HG03135 (cell line): ENCODE results near the gene ERFE.
"Not testable (repeated sequence)": the region's sequence is repeated elsewhere in the genome, so short reads cannot be mapped to it uniquely, and the experiment has no call there.

Source experiments
- ATAC-seq: cut with Tn5 transposase; IDR thresholded peaks from one replicate; pipeline ENCODE4 v1.9.1; 2021; ENCODE audit warnings: mild to moderate bottlenecking, moderate library complexity; ENCODE audit not compliant: unreplicated experiment

Gene ERFE, protein sequence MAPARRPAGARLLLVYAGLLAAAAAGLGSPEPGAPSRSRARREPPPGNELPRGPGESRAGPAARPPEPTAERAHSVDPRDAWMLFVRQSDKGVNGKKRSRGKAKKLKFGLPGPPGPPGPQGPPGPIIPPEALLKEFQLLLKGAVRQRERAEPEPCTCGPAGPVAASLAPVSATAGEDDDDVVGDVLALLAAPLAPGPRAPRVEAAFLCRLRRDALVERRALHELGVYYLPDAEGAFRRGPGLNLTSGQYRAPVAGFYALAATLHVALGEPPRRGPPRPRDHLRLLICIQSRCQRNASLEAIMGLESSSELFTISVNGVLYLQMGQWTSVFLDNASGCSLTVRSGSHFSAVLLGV

DNA sequence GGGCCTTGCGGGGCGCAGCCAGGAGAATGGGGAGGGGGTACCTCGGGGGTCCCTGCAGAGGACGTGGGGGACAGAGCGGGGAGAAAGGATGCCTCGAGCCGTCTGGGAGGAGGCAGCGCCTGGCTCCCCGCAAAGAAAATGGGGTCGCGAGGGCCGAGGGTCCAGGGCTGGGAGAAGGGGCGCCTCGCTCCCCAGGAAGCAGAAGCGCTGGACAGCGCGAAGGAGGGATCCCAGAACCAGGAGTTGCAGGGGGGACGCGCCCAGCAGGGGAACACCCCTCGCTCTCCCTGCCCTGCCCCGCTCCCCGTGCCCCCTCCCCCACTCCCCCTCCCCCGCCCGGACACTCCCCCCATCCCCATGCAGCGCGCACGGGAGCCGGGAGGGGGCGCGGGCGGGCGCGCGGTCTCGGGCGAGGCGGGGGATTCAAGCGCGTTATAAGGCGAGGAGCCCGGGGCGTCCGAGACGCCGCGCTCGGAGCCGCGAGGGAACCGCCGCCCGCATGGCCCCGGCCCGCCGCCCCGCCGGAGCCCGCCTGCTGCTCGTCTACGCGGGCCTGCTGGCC lies at the start of gene ERFE:
Gene ERFE, plus strand, starts transcription at position 462 of the 562 bp plus-strand sequence. Its CDS starts 38 bp downstream, at position 500.
- no peak for ATAC-seq

- ATAC-seq, result no peak
Observed at GRCh38 chr2:238113611-238114010, 45.2 kb upstream of the ERFE start.

DNA sequence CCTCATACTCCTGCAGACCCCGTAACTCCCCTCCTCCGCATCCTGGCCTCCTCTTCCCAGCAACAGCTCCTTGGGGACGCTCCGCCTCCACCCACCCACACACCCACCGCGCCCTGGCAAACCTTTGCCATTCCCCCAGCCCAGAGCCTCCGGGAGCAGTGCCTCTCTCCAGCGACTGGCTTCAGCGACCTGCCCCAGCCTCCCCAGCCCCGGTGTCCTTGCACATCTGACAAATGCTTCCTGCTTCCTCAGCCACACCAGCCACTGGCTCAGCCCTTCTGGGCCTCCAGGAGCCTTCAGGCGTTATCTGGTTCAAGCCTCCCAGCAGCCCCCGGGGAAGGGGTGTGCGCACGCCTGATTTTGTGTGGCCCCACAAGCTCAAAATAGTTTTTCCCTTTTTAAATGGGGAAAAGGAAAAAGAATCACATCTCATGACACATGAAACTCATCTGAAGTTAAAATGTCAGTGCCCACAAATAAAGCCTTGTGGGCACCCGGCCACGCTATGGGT lies 44.4 kb upstream of the ERFE start:
- ATAC-seq, result no peak

DNA sequence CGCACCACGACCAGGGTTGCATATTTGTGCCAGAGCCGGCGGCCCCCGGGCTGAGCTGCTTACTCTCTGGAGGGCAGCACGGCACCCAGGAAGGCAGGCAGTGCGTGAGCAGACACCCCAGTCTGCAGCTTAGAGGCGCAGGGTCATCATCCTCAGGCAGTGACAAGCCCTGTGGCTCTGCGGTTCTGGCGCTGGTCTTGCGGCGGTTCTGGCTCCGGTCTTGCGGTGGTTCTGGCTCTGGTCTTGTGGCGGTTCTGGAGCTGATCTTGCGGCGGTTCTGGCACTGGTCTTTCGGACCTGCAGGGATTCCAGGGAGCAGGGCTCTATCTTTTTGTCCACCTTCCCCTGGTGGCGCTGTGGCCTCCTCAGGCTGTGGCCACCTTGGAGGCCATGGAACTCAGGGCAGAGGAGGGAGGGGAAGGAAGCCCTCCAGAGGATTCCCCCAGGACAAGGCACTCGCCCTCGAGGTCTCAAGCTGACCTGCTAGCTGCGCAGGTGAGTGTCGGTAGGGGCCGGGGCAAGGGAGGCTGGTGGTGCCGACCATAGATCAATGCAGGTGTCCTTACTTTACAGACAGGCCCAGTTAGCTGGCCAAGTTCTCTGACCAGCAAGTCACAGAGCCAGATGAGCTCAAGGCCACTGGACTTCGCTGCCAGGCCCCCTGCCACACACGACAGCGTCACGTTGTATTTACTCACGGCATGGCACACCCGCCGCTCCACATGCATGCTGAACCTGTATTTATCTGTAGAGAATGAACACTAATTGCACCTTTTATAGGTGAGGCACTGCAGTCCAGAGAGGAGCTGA lies 43.7 kb upstream of the ERFE start:
- no peak for ATAC-seq

GRCh38 chr2:238115709-238116108 lies 43.1 kb upstream of the ERFE start:
- not testable (repeated sequence) for ATAC-seq

DNA sequence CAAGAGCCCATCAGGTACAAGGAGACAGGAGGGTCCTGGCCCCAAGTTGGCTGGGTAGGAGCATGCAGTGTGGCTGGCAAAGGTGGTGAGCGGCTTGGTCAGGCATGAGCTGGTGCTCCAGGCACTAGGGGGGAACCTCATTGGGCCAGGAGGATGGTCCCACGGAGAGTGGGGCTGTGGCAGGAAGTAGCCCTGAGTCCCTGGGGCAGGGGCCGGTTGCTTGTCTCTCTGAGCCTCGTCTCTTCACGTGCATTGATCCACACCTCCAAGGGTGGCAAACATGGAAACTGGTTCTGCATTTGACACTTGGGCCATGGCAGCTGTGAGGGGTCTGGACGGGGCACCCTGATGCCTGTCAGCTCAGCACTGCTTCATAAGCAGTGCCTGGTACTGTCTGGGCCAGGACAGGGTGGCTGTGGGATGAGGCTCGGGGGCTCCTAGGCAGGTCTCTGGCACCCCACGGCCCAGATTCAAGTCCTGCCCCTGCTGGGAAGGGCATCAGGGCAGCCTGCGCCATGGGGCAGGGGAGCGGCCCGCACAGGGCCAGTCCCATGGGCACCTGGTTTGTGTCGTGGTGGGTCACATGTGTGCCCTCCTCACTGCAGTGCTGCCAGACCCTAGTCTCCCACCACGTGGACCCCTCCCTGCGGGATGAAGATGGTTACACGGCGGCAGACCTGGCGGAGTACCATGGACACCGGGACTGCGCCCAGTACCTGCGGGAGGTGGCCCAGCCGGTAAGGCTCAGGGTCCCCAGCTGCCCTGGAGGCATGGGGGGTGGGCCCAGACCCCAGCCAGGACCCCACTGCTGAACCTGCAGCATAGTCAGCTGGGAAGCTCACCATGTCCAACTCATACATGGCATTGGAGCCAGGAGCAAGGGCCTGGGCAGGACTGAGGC lies 42.2 kb upstream of the ERFE start:
- ATAC-seq, result no peak

GRCh38 chr2:238117199-238118154 lies 41.3 kb upstream of the ERFE start:
- no peak for ATAC-seq

DNA sequence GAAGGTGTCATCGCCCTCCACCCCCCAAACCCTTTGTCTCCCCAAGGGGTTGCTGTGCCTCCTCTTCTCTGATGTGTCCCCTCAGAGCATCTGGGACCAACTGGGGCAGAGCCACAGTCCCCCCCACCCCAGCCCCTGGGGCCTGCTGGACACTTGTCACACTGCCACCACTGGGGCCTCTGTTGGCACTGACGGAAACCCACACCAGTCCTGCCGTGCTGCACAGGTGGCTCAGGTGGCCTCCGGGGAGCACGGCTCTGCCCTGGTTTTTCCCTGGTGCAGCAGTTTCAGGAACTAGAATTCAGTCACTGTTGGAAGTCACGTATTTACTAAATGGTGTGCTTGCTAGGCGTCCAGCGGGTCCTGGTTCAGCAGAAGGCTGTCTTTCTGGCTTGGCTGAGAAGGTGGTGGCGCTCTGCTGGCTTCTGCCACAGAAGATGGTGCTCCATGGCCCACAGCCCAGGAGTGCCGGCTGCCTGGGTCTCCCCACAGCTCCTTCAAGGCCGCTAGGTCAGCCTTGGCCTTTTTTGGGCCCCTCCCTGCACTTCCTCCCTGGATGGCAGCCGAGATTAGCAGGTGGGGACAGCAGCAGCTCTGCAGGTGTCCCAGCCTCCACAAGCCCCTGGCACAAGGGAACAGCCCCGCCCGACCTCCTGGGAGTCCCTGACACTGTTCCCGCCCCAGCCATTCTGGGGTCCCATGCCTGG lies 38.9 kb upstream of the ERFE start:
- no peak for ATAC-seq

DNA sequence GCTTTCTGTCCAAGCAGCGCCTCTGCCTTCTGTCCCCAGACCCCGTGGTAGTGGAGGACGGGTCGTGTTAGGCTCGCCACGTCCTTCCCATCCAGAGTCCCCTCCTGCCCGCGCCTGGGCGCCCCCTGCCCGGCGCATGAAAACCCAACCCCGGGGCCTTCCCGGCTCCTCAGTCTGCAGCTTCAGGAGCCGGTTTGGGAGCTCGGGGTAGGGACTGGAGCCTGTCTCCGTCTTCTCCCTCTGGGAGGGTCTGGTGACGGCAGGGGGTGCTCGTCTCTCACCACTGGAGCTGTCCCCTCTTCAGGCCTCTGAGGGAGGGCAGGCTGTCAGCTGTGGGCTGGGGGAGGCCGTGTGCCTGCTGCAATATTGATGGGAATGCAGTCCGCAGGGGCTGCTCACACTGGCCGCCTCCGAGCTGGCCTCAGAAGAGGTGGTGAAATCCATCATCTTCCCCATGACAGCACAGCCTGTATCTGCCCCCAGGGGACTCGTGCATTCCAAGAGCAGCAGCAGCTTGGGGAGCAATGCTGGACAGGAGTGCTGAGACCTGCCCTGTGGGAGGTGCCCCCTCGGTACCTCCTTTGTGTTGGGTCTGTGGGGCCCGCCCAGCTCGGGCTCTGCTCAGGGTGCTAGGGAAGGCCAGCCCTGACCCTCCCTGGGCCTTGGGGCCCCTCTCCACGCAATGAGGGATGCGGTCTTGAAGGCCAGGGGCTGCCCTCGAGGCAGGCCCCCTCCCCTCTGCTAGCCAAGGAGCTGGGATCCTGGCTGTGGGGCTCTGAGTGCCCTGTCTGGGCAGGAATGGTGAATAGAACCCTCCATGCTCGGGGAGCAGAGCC lies 38.1 kb upstream of the ERFE start:
- no peak for ATAC-seq

DNA sequence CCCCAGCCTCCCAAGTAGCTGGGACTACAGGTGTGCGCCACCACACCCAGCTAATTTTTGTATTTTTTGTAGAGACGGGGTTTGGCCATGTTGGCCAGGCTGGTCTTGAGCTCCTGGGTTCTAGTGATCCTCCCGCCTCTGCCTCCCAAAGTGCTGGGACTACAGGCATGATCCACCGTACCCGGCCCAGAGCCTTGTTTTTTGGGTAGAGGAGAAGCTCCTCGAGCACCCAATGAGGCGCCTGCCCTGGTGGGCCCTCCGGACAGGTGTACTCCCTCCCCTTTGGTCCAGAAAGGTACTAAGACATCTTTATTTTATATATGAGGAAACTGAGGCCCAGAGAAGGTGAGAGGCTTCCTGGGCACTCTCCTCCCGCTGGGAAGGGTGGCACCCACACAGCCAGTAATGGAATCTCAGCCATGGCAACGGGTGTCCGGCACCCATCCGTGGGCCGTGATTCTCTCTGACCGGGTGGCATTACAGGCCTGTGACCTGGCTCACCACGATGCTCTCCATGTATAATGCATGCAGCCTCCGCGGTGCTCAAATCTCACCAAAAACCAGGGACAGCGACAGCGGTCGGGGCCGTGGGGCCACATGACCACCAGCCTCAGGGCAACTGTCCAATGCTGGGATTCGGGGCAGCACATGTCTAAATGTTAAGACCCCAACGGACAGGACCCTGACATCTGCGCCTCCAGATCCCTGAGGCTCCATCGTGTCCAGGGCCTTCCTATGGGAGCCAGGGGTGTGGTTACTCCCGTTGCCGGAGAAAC lies 37.1 kb upstream of the ERFE start:
- no peak for ATAC-seq

- no peak for ATAC-seq
Observed at GRCh38 chr2:238122287-238123217, 36.2 kb upstream of the ERFE start.

GRCh38 chr2:238123218-238123971 lies 35.4 kb upstream of the ERFE start:
- ATAC-seq, result no peak

DNA sequence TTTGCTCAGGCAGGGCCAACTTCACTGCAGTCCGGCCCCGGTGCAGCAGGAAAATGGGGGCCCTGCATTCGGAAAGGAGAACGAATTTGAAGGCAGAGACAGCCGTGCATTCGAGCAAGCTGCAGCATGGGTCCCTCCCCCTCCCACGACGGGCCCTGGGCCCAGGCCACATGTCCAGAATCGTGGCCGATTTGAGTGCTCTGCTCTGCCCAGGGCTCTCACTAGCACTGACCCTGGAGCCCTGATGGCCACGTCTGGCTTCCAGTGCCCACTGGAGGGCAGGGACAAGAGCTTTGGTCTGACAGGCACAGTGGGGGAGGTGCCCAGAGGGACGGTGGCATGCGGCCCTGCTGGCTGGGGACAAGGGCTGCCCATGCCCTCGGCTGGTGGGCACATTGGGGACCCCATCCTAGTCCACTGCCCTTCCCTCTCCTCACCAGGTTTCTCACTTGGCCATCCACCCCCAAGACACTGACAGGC lies 34.7 kb upstream of the ERFE start:
- ATAC-seq, result no peak

GRCh38 chr2:238124488-238125126 lies 34.2 kb upstream of the ERFE start:
- no peak for ATAC-seq
